CD1c-positive myeloid dendritic cell (primary cell): ENCODE data around the gene GPR180.
A peak's percentile ranks its signal among the peaks of the same experiment; 100 is the strongest.

ENCODE experiments used
- DNase-seq: peaks from one replicate; pipeline ENCODE4 v3.0.0-alpha.2; 2016; ENCODE audit errors: extremely low spot score

GPR180 gene

GRCh38 chr13:94601446-94602431 lies at the start of gene GPR180:
Gene GPR180 (plus strand): TSS chr13:94601857. CDS start chr13:94601928, 71 bp downstream.
- DNase-seq: peak; percentile 95

DNA sequence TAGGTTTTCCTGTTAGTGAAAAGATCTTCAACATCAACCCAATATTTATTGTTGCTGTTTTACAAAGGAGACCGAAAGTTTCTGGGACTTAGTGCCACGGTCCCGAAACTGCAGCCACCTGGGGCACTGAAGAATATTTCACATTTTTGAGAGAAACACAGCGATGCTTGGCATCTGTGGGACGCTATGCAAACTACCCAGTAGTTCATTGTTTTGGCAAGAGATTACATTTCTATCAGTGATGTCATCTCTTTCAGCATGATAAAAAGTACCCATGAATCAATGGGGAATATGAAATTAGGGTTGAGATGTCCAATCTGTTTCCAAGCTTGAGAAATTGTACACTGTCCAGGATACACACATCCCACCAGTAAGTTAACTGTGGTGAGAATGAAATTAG lies 49.6 kb upstream of the GPR180 start:
- DNase-seq: no peak

GRCh38 chr13:94553766-94554165 lies 47.9 kb upstream of the GPR180 start:
- DNase-seq: no peak

GRCh38 chr13:94556041-94556440 lies 45.6 kb upstream of the GPR180 start:
- no peak for DNase-seq

GRCh38 chr13:94556621-94557020 lies 45.0 kb upstream of the GPR180 start:
- no peak for DNase-seq

DNA sequence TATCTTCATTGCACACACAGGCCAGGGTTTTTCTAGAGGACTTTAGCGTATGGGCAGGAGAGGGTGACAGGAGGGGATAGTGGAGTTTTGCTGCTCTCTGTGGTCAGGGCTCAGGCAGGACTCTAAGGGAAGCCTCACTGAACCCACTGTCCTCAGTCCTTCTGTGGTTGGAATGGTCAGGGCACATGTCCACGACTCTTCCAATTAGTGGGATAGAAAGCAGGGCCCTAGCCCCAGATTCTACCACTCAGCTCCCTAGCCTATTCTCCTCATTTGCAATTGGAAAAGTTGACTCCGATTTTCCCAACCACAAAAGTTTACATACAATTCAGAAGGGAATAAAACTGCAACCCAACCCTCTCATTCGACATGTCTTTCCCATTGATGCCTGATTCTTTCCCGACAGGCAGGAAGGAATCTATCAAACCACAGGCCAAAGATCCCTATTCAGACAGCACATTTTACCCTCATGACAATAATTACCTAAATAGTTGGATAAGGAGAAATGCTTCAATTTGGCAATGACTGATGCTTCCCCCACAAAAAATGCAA lies 43.9 kb upstream of the GPR180 start:
- no peak for DNase-seq

GRCh38 chr13:94558716-94559115 lies 42.9 kb upstream of the GPR180 start:
- no peak for DNase-seq

DNA sequence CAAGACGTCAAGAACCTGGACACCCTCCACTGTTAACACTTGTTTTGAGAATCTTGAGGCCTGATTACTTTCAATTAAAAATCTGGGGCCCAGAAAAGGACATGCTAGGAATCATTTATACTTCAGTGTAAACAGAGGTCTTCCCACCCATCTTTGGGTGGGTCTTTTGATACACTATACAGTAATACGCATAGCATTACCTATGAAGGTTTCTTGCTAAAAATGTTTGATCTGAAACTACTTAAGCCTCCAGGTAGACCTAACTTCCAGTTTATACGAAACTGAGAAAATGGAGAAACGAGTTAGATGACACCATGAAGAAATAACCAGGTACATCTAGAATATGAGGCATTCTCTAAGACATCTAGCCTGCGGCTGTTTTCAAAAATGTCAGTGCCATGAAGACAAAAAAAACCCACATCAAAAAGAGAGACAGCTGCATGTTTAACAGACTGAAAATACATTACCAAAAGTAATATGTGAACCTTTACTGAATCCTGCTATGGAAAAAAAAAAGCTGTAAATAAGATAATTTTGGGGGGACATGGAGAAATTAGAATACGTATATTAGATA lies 42.3 kb upstream of the GPR180 start:
- DNase-seq: no peak

GRCh38 chr13:94560116-94560515 lies 41.5 kb upstream of the GPR180 start:
- DNase-seq: no peak

DNA sequence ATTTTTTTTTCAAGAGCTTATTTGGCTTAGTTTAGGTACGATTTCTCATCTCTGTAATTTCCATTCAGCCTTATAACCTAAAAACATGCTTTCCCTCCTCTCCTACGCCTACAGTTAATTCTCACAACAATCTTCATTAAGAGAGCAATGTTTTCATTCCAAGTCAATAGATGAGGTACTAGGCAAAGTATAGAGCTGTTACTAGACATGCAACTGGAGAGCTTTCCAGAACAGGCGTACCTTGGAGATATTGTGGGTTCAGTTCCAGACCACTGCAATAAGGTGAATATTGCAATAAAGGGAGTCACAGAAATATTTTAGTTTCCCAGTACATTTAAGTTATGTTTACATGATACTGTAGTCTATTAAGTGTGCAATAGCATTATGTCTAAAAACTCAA lies 40.5 kb upstream of the GPR180 start:
- no peak for DNase-seq

DNA sequence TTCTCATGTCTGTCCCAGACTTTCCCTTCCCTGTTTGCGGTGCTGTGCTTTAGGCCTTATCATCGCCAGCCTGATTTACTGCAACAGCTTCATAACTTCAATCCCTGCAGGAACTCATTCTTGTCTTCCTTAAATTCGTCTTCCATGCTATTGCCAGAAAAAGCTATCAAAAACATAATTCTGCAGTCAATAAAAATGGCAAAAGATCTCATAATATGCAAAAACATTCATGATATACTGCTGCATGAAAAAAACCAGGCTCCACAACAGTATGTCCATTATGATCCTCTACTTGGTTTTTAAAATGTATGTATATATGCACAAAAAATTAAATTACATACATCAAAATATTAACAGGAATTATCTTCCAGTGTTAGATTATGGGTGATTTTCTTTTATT lies 34.1 kb upstream of the GPR180 start:
- no peak for DNase-seq

DNA sequence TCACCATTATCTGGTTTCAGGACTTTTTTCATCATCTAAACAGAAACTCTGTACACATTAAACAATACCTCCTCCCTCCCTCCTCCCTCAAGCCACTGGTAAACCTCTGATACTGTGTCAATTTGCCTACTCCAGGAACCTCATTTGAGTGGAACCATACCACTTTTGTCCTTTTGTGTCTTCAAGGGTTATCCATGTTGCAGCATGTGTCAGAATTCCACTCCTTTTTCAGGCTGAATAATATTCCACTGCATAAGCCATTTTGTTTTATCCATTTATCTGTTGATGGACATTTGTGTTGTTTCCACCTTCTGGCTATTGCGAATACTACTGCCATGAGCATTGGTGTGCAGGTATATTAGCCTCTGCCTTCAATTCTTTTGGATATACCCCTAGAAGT lies 33.2 kb upstream of the GPR180 start:
- DNase-seq: no peak

DNA sequence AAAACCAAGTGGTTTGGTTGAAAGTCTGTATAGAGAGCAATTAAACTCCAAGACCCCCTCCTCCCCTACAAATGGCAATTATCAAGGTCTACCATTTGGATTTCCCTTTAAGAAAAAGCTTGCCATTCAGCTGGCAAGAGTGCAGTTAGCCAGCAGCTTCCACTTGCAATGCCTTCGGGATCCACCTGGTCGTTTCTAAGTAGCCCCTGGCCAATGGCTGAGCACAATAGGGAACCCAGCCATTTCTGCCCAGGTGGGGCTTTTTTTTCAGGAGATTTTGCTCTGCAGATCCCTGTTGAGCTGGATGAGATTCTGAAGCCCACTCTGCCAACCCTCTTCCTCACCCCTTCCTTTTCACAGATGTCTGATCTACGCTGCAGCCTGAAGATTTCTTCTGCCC lies 32.0 kb upstream of the GPR180 start:
- DNase-seq: no peak

DNA sequence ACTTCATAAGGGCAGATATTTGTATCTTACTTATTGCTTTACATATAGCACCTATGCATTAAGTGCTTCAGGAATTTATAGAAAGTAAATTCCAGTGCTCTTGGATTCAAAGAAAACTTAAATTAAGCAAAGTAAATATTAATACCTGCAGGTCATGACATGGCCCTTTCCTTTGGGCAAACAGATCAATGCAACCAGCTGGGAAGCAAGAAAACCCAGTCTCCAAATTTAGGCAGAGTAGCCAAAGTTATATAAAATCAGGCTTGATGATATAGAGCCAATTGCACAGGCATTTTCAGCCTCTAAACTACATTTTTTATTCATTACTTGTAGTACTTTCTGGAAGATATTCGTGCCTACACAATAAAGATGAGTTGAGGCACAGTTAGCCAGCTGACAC lies 22.6 kb upstream of the GPR180 start:
- DNase-seq: no peak

DNA sequence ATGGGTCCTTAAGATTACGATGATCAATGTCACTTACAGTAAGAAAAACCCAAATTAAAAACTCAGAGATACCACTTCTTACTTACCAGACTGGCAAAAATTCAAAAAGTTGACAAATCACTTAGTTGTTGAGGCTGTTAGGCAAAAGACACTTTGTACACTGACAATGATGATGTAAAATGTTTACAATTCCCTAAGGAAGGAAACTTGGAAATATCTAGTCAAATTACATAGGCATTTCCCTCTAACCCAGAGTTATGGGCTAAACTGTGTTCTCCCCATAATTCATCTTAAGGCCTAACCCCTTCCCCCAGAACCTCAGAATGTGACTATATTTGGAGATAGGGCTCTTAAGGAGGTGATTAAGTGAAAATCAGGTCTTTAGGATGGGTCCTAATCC lies 17.7 kb upstream of the GPR180 start:
- DNase-seq: no peak

- no peak for DNase-seq
These were observed 16.0 kb upstream of the GPR180 start for GRCh38 chr13:94585543-94586101.

- DNase-seq: no peak
These were observed 15.3 kb upstream of the GPR180 start for GRCh38 chr13:94586371-94586770.

GRCh38 chr13:94588541-94588940 lies 13.1 kb upstream of the GPR180 start:
- no peak for DNase-seq

DNA sequence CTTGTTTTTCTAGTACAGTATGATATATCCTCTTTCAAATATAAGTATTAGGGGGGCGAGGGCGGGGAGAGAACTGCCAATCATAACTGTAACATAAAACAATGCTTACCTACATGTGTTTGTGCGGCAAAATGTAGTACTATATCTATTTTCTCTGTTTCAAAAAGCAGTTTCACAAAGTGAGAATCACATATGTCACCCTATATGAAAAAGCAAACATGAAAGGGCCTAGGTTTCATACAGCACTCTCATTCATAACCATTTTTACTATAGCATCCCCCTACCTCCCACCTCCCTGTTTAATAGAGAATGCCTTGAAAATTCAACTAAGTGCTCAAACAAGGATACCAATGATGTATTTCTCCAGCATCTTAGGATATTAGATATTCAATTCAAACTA lies 10.9 kb upstream of the GPR180 start:
- no peak for DNase-seq

DNA sequence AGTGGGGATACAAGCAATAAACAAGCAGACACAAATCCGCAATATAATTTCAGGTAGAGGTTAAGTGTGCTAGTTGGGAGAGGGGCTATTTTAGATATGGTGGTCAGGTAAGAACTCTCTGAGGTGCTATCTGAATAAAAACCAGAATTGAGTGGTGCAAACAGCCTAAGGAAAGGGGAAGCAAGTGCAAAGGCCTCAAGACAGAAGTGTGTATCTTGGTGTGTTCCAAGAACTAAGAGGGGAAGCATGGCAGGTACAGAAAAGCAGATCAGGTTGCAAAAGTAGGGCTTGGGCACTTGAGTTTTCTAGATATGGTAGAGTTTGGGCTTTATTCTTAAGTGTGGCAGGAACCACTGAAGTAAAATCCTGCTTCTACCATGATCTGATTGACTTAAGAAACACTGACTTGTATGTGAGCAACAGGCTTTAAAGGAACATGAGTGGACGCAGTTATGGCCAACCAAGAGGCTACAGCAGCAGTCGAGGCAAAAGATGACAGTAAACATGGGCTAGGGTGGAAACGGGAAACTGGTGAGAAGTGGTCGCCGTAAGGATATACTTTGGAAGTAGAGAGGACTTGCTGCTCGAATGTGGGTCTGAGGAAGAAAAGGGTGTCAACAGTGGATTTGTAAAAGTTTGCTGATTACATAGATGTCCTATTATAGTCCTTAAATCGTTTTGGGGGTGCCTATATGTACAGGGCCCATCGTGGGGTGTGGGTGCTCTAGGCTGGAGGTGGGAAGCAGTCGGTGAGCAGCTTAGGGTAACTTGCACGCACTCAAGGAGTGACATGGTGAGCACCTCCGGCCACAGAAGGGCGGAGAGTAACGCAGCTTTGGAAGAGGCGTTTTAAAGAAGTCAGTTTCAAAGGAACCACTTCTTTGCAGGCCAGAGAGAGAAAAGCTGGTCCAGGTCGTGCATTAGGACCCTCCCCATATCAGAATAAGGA lies 6.4 kb upstream of the GPR180 start:
- peak; percentile 23 for DNase-seq

GRCh38 chr13:94595950-94596574 lies 5.6 kb upstream of the GPR180 start, which contains the start of gene TGDS:
Gene TGDS (minus strand): TSS chr13:94596152. CDS start chr13:94596136, 16 bp downstream.
- peak; percentile 96 for DNase-seq
